HL-60 (cell line): ENCODE data around the gene CGA.

Experiments
- DNase-seq, 2 experiments: peaks; one replicate each; pipeline ENCODE4 v3.0.0-alpha.2; 2010 to 2020; ENCODE audit warnings: low read depth in 1 of 2, low spot score in 1 of 2
- H3K27ac ChIP-seq: fragments of 250-450 bp; sonication (Bioruptor Pico); replicated peaks from 2 replicates; pipeline ENCODE4 v1.5.1; 2020; ENCODE audit warnings: mild to moderate bottlenecking, moderate library complexity
- H3K27me3 ChIP-seq: fragments of 250-450 bp; sonication (Bioruptor Pico); 2 replicates; pipeline ENCODE4 v1.5.1; 2021; ENCODE audit warnings: mild to moderate bottlenecking, moderate library complexity; ENCODE audit not compliant: insufficient read depth, poor library complexity, severe bottlenecking
- H3K4me3 ChIP-seq: replicated peaks from 2 replicates; pipeline ENCODE4 v1.5.1; 2011; ENCODE audit warnings: mild to moderate bottlenecking, control low read depth, low read length; ENCODE audit not compliant: insufficient read depth
- CTCF ChIP-seq: IDR thresholded peaks from one replicate; pipeline ENCODE4 v1.5.1; 2011; ENCODE audit warnings: low read length, control low read depth, inconsistent platforms; ENCODE audit not compliant: insufficient read depth
- GABPA ChIP-seq: IDR thresholded peaks from 2 replicates; pipeline ENCODE4 v1.6.1; 2012; ENCODE audit warnings: low read depth
- POLR2AphosphoS5 ChIP-seq: IDR thresholded peaks from 2 replicates; pipeline ENCODE4 v1.6.1; 2012; ENCODE audit warnings: low read depth
- REST ChIP-seq: IDR thresholded peaks from 2 replicates; pipeline ENCODE4 v1.6.1; 2012; ENCODE audit warnings: low read depth; ENCODE audit not compliant: insufficient replicate concordance
- SPI1 ChIP-seq: IDR thresholded peaks from 2 replicates; pipeline ENCODE4 v1.6.1; 2012; ENCODE audit warnings: low read depth, mild to moderate bottlenecking, borderline replicate concordance

The CGA gene

GRCh38 chr6:87074101-87074621, 20.7 kb downstream of the CGA start:
- TF ChIP-seq SPI1: no peak
- TF ChIP-seq GABPA: no peak
- Histone ChIP-seq H3K4me3 (no peak overlapping the region), H3K27me3 (no peaks in the 10 kb centered on the region), H3K27ac (no peak overlapping the region)
- no peak for DNase-seq

GRCh38 chr6:87071683-87072082, 23.2 kb downstream of the CGA start:
- Histone ChIP-seq H3K27me3 (peaks cover 3% of the 10 kb centered on the region), H3K27ac (no peak overlapping the region), H3K4me3 (no peak overlapping the region)
- DNase-seq: no peak
- TF ChIP-seq POLR2AphosphoS5 (no peak), CTCF (no peak), GABPA (no peak)

GRCh38 chr6:87070741-87071140, 24.2 kb downstream of the CGA start:
- TF ChIP-seq REST (no peak), GABPA (no peak), POLR2AphosphoS5 (no peak), SPI1 (no peak), CTCF (no peak)

GRCh38 chr6:87068795-87069194, 26.1 kb downstream of the CGA start:
- Histone ChIP-seq H3K27me3 (peaks cover 3% of the 10 kb centered on the region), H3K4me3 (no peak overlapping the region), H3K27ac (no peak overlapping the region)
- TF ChIP-seq POLR2AphosphoS5: no peak
- TF ChIP-seq REST: no peak
- TF ChIP-seq GABPA: no peak
- no peak for TF ChIP-seq CTCF
- no peak for TF ChIP-seq SPI1
- peak in 1 of 2 experiments; percentile 14 for DNase-seq

More at GRCh38 chr6:87070741-87071140, 24.2 kb downstream of the CGA start:
- Histone ChIP-seq H3K4me3 (no peak overlapping the region), H3K27me3 (peaks cover 3% of the 10 kb centered on the region), H3K27ac (no peak overlapping the region)
- no peak for DNase-seq
